HG03354 (cell line): ENCODE measurements around the gene TIMM44.

Experiments used
- ATAC-seq: cut with Tn5 transposase; IDR thresholded peaks from one replicate; pipeline ENCODE4 v1.9.1; 2021; ENCODE audit warnings: mild to moderate bottlenecking; ENCODE audit not compliant: unreplicated experiment, poor library complexity, severe bottlenecking

The TIMM44 gene, protein sequence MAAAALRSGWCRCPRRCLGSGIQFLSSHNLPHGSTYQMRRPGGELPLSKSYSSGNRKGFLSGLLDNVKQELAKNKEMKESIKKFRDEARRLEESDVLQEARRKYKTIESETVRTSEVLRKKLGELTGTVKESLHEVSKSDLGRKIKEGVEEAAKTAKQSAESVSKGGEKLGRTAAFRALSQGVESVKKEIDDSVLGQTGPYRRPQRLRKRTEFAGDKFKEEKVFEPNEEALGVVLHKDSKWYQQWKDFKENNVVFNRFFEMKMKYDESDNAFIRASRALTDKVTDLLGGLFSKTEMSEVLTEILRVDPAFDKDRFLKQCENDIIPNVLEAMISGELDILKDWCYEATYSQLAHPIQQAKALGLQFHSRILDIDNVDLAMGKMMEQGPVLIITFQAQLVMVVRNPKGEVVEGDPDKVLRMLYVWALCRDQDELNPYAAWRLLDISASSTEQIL

GRCh38 chr19:7943444-7944176 lies at the start of gene TIMM44:
TSS of gene TIMM44 (minus strand) at chr19:7943666. CDS start at chr19:7943651, 15 bp downstream.
- ATAC-seq = peak; percentile 95

DNA sequence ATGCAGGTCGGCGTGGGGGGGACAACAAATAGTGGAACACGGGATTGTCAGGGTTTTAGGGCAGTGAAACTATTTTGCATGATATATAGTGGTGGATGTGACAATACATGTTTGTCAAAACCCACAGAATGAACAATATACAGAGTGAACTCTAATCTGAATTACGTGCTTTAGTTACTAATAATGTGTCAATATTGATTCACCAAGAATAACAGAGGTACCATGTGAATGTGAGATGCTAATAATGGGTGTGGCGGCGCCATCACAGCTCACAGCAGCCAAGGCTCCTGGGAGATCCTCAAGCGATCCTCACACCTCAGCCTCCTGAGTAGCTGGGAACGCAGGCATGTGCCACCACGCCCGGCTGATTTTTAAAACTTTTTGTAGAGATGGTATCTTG lies 49.1 kb upstream of the TIMM44 start:
- no peak for ATAC-seq

- ATAC-seq = no peak
These were observed 45.7 kb upstream of the TIMM44 start for GRCh38 chr19:7989071-7989575.

DNA sequence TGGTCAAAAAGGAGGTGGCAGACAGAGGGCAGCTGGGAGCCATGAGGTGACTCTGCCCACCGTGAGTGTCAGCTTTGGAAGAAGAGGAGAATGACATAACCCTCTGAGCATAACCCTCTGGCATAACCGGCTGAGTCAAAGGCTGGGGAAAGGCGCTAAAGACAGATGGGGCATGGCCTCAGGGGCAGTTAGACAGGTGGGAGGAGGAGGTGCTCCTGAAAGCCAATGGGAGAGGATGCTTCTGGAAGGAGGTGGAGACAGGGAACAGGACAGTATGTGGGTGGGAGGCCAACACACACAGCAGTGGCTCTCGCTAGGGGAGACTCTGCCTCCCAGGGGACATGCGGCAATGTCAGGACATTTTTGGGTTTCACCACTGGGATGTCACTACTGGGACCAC lies 44.8 kb upstream of the TIMM44 start:
- no peak for ATAC-seq

GRCh38 chr19:7987114-7987768 lies 43.8 kb upstream of the TIMM44 start:
- ATAC-seq = no peak

- ATAC-seq = no peak
These were observed 43.1 kb upstream of the TIMM44 start for GRCh38 chr19:7986321-7987113.

GRCh38 chr19:7985481-7985911 lies 42.0 kb upstream of the TIMM44 start:
- ATAC-seq = no peak

GRCh38 chr19:7983995-7984837 lies 40.8 kb upstream of the TIMM44 start:
- ATAC-seq = no peak

GRCh38 chr19:7983286-7983950 lies 40.0 kb upstream of the TIMM44 start:
- no peak for ATAC-seq

DNA sequence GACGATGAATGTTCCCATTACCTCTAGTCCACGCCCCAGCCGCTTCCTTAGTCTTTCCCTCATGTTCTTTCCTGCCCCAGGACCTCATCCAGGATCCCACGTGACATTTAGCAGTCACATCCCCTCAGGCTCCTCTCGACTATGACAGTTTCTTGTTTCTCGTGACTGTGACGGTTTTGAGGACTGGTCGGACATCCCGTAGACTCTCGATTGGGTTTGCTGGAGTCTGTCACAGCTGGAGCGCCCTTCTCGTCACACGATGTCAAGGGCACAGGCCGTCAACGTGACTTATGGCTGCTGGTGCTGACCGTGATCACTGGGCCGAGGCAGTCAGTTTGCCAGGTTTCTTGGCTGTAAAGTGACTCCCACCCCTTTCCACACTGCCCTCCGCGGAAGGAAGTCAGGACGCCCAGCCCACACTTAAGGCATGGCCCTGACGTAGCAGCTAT lies 39.2 kb upstream of the TIMM44 start:
- ATAC-seq = no peak

- no peak for ATAC-seq
These were observed 38.6 kb upstream of the TIMM44 start for GRCh38 chr19:7982103-7982502.

DNA sequence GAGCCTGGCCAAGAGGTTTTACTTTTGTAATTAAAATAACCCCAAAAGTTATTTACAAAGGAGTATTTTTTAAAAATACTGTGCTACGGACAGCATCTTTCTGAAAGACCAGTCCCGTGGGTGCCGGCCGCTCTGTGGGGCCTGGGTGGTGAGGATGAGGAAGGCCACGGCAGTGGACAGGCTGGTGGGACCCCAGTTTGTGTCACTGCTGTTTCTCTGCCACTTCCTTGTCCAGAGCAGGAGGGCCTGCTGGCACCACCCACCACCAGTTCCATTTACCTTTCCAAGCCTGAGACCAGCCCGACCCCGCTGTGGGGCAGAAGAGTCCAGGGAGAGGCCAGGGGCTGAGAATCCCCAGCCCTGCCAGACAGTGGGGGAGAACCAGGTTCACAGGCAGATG lies 38.2 kb upstream of the TIMM44 start:
- ATAC-seq = no peak

DNA sequence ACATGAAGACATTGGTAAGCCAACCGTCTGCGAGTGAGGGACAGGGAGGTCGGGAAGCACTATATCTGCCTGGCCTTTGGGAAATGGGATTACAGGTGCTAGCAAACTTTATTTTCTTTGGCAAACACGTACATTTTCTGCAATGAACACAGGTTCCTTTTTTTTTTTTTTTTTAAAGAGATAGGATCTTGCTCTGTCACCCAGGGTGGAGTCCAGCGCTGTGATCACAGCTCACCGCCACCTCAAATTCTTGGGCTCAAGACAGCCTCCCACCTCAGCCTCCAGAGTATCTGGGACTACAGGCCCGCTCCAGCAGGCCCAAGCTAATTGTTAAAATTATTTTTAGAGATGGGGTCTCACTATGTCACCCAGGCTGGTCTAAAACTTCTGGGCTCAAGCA lies 37.7 kb upstream of the TIMM44 start:
- no peak for ATAC-seq

- no peak for ATAC-seq
These were observed 37.2 kb upstream of the TIMM44 start for GRCh38 chr19:7980635-7981121.

DNA sequence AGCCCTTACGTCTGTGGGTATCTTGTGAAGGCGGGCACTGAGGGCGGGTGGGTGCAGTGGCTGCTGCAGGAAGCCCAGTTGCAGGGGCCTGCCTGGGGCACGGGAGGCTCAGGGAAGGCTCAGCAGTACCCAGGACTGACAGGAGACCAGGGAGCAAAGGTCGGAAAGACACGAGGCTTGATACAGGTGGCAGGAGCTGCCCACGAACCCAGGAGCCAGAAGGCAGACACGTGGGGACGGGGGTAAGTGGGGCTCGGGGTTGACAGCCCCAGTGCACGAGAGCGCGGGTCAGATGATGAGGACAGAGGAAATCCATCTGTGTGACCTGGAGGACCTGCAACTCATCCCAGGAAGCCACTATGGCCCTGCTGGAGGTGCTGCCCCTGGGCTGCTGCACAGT lies 36.7 kb upstream of the TIMM44 start:
- ATAC-seq = no peak

- ATAC-seq = no peak
These were observed 36.1 kb upstream of the TIMM44 start for GRCh38 chr19:7979559-7979958.

DNA sequence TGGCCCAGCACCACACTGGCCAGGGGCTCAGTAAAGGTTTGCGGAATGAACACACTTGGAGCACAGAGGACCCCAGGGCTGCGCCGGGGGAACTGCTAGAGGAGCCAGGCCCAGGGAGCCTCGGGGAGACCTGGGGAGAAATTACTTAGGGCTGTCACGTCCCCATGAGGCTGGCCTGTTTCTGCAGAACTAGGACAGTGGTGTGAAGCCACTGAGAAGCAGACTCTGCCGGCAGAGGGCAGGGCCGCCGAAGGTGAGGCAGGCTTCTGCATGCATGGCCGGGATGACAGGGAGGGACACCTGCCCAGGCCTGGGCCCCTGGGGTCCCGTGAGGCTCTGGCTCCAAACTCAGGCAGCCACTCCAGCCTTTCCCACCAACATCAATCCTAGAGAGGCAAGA lies 35.5 kb upstream of the TIMM44 start:
- ATAC-seq = no peak
